ENCODE measurements around the gene JAM2. TPM values are rescaled to one million over a fixed set of nuclear protein-coding genes. Genes with fewer than 3 reads are reported as not detected.

JAM2 gene
- total RNA-seq, 1 donor from 2014 or later: 32.3 TPM

DNA sequence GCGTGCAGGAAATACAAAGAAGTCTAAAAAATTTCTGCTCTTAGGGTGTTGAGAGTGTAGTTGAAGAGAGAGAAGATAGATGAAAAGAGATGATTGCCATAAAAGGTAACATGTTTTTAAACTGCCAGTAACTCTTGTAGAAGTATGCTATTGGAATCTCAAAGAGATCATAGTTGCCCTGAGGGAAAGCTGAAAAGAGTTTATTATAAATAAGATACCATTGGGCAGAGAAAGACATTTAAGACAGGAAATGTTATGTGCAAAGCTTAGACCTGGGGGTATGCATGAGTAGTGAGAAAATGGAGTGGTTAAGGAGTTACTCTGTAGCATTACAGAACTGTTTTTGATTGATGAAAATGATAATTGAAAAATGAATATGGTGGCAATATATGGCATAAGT lies 113.4 kb downstream of the JAM2 start:
- DNase-seq: no peak
- no peak for ATAC-seq (ENCODE audit: poor library complexity)
- intact Hi-C loops (cut with DNase I): no loop called here

DNA sequence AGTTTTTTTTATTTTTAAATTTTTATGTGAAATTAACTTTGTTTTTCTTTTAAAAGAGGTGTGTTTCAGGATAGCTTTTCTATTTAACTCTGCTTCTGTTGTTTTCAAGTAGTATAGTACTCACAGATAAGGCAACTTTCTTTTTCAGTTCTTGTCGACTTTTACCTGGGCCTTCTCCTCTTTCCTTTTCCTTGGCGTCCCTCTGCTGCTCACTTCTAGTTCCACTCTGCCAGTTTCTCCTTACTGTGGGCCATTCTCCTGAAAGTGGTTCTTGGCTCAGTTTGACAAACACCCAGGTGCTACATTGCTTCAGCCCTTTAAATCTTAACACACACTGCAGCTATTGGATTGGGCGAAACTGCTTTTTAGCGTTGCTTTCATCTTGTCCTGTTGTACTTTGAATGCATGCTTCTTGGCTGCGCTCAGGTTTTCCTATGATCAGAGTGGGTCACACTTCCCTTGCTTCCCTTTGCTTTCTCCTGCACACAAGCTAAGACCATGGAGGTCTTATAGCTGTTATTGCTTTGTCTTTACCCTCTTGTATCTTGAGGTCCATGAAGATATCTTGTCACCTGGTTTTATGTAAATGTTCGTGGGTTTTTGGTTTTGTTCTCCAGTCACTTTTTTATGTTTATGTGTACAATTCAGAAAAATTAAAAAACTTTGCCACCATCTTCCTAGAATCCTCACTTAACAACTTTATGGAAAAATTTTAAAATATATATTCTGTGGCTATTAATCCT lies 117.3 kb downstream of the JAM2 start:
- no peak for ATAC-seq (ENCODE audit: poor library complexity)
- no peak for DNase-seq
- intact Hi-C loops (cut with DNase I): no loop called here

DNA sequence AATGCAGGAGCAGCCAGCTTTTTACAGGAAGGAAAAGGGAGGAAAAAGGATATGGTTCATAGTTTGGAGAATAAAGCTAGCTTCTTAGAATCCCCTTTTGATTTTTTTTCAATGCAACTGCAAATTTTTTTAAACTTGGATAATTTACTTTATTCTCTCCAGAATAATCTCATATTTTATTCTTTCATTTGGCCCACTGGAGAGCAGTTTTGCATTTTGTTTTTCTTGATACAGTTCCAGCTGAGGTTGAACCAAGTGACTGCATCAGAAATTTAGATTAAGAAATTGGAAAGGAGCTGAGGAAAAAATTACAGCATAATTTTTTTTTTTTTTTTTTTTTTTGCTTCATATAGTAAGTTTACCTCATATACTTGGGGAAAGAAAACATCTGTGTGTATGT lies 118.5 kb downstream of the JAM2 start:
- DNase-seq (no peak), ATAC-seq (ENCODE audit: poor library complexity) (no peak)
- intact Hi-C loops (cut with DNase I): no loop called here

DNA sequence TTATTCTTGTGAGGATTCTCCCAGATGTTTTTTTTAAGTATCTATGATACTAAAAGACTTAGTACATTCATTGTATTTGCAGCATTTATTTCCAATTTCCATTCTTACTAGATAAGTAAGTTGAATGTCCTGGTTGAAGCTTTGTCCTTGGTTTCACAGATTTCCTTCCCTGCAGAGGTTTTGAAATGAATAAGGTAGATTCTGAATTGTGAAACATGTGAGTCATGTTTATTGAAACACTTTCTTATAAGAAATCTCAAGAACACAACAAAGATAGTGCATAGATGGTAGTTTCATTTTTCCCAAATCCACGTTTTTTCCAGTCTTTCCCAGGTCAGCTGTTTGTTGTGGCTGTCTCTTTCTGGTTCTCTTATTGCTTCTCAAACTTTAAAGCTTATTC lies 120.5 kb downstream of the JAM2 start:
- ATAC-seq (ENCODE audit: poor library complexity): no peak
- intact Hi-C loops (cut with DNase I): no loop called here
- no peak for DNase-seq

DNA sequence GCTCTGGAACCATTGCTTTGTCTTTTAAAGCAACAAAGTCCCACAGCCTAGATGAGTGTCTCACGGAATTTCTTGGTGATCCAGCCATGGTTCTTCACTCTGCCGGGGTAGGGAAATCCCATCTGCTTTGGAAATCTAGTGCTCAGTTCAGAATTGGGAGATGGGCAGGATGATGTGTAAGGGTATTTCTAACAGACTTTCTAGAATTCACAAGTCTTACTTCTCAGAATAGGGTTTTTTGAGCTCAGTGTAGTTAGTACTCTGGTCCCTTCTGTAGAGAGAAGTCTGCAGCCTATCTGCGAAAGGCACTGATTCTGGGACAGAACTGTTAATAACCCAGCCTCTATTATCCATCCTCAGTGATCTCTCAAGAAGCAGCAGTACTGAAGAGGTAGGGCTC lies 121.0 kb downstream of the JAM2 start:
- intact Hi-C loops (cut with DNase I): no loop called here
- ATAC-seq (ENCODE audit: poor library complexity) (no peak), DNase-seq (no peak)

DNA sequence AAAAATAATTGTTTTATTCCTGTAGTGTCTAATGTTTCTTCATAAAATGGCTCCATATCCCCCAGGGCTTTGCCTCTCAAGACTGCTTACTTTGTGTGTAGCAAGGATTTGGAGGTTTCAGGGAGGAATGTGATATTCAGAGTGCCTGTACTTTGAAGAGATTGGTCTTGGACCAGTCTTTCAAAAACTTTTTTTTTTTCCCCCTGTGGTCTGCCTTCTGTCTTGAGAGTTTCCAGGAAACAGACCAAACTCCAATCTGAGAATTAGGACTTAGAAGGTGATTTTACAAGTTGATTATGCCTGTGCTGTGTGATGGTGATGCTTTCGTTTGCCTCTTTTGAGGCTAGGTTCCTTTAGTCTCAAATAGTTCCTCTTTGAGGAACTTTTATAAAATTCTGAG lies 121.6 kb downstream of the JAM2 start:
- intact Hi-C loops (cut with DNase I): no loop called here
- DNase-seq (no peak), ATAC-seq (ENCODE audit: poor library complexity) (no peak)

DNA sequence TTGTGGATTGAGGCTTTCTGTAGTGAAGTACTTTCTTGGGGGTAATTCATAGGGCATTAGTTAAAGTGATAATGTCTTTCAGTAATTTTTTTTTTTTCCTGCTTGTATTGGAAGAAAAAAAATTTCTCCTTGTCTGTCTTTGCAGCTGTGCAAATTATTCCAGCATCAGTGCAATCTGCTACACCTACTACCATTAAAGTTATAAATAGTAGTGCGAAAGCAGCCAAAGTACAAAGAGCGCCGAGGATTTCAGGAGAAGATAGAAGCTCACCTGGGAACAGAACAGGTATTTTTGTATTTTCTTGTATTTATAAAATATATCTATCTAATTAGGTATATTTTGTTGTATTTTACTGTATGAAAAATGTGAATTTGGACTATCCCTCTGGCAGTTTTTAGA lies 125.0 kb downstream of the JAM2 start:
- ATAC-seq (ENCODE audit: poor library complexity): no peak
- no peak for DNase-seq
- intact Hi-C loops (cut with DNase I): no loop called here

Other genes starting within 250 kb of the JAM2 start
- 56.5 TPM for gene MRPL39, start 31.8 kb upstream of the JAM2 start, total RNA-seq
- 940 TPM for gene ATP5PF, start 95.6 kb downstream of the JAM2 start, total RNA-seq
- 15.5 TPM for gene GABPA, start 95.7 kb downstream of the JAM2 start, total RNA-seq

Measured in Right ventricle myocardium superior (tissue), 1 donor.